Endothelial cell of umbilical vein (primary cell): Measurements from ENCODE around the gene LRP3. TPM values are rescaled to one million over a fixed set of nuclear protein-coding genes. Genes with fewer than 3 reads are reported as not detected.
"Not testable (repeated sequence)": the region's sequence is repeated elsewhere in the genome, so short reads cannot be mapped to it uniquely, and the experiment has no call there.

Experiments used
- BruUV-seq: library from RNA; stranded (reverse); fragments of 400-500 nt; replicated peaks from 2 replicates; lab custom pipeline; 2021; lab: Mats Ljungman, UMichigan
- CTCF ChIA-PET: fragments of 300-600, 350-600 bp; sonication (Branson Sonifier 250); formaldehyde crosslinking; loops from one replicate; lab custom pipeline; 2021; ENCODE audit warnings: antibody characterized with exemption, inconsistent platforms; lab: Charles Lee
- POLR2A ChIA-PET: fragments of 300-600, 350-600 bp; sonication (Branson Sonifier 250); formaldehyde crosslinking; loops from one replicate; lab custom pipeline; 2021; ENCODE audit warnings: antibody characterized with exemption, inconsistent platforms; lab: Charles Lee
- DNase-seq: peaks from one replicate; pipeline ENCODE4 v3.0.0-alpha.2; 2011; ENCODE audit warnings: low read depth, low spot score
- FAIRE-seq: peaks from 2 replicates; lab custom pipeline; 2011; peaks lifted over from hg19 to GRCh38; lab: Jason Lieb, UNC
- H2AFZ ChIP-seq: 2 replicates; pipeline ENCODE4 v1.6.0; 2012; ENCODE audit warnings: low read depth, low read length, control low read depth, inconsistent platforms
- H3K27ac ChIP-seq: 2 replicates; pipeline ENCODE4 v1.5.1; 2011; ENCODE audit warnings: low read depth, mild to moderate bottlenecking, control low read depth, low read length, moderate library complexity; ENCODE audit not compliant: insufficient read depth
- H3K27me3 ChIP-seq, 2 experiments: 2 replicates each; pipeline versions ENCODE4 v1.6.0 to v1.6.1; 2011; ENCODE audit warnings: low read length in 2 of 2, mixed read lengths in 1 of 2; ENCODE audit not compliant: control insufficient read depth in 2 of 2, insufficient read depth in 2 of 2
- H3K36me3 ChIP-seq, 2 experiments: 2 replicates in 1 of 2; 3 replicates in 1 of 2; pipeline ENCODE4 v1.5.1; 2011; ENCODE audit warnings: low read length in 2 of 2, mild to moderate bottlenecking in 1 of 2, moderate library complexity in 1 of 2; ENCODE audit not compliant: control insufficient read depth in 2 of 2, insufficient read depth in 2 of 2; ENCODE audit errors: extremely low read depth in 1 of 2
- H3K4me1 ChIP-seq: 3 replicates; pipeline ENCODE4 v1.5.1; 2011; ENCODE audit warnings: mild to moderate bottlenecking, low read length; ENCODE audit not compliant: control insufficient read depth, insufficient read depth; ENCODE audit errors: extremely low read depth
- H3K4me2 ChIP-seq: 2 replicates; pipeline ENCODE4 v1.6.1; 2011; ENCODE audit warnings: low read length, control low read depth, mixed read lengths; ENCODE audit not compliant: insufficient read depth
- H3K4me3 ChIP-seq, 3 experiments: fragments of 200-600 bp in 1 of 3; sonication (generic), shearing (Covaris generic) in 1 of 3; replicated peaks in 1 of 3; 2 replicates each; pipeline ENCODE4 v1.5.1; 2011 to 2016; ENCODE audit warnings: control low read depth in 3 of 3, low read length in 3 of 3, mild to moderate bottlenecking in 2 of 3, inconsistent platforms in 1 of 3, low read depth in 1 of 3, moderate library complexity in 1 of 3; ENCODE audit not compliant: insufficient read depth in 1 of 3
- H3K79me2 ChIP-seq: 2 replicates; pipeline ENCODE4 v1.6.0; 2012; ENCODE audit warnings: low read length, inconsistent platforms; ENCODE audit not compliant: control insufficient read depth, insufficient read depth
- H3K9ac ChIP-seq: replicated peaks from 2 replicates; pipeline ENCODE3; 2011; ENCODE audit warnings: low read length, control low read depth; ENCODE audit not compliant: insufficient read depth; ENCODE audit errors: extremely low read depth
- H3K9me1 ChIP-seq: replicated peaks from 3 replicates; pipeline ENCODE4 v1.6.0; 2011; ENCODE audit warnings: mild to moderate bottlenecking, low read length; ENCODE audit not compliant: control insufficient read depth, insufficient read depth; ENCODE audit errors: extremely low read depth
- H3K9me3 ChIP-seq: replicated peaks from 2 replicates; pipeline ENCODE4 v1.5.1; 2012; ENCODE audit warnings: low read length, inconsistent platforms; ENCODE audit not compliant: control insufficient read depth, insufficient read depth
- H4K20me1 ChIP-seq: replicated peaks from 2 replicates; pipeline ENCODE3; 2011; ENCODE audit warnings: mild to moderate bottlenecking, low read length; ENCODE audit not compliant: control insufficient read depth, insufficient read depth; ENCODE audit errors: extremely low read depth
- CTCF ChIP-seq, 2 donors: IDR thresholded peaks; 1 replicate in 1 of 2; 2 replicates in 1 of 2; pipeline ENCODE4 v1.5.1; 2011; ENCODE audit warnings: low read length in 2 of 2, mild to moderate bottlenecking in 2 of 2, moderate library complexity in 2 of 2, control low read depth in 1 of 2, inconsistent platforms in 1 of 2, low read depth in 1 of 2; ENCODE audit not compliant: insufficient read depth in 1 of 2; ENCODE audit errors: extremely low read depth in 1 of 2
- EZH2 ChIP-seq: IDR thresholded peaks from 2 replicates; pipeline ENCODE4 v1.6.1; 2012; ENCODE audit warnings: borderline replicate concordance, low read depth, mild to moderate bottlenecking, moderate library complexity, low read length, inconsistent platforms; ENCODE audit not compliant: severe bottlenecking
- FOS ChIP-seq: IDR thresholded peaks from 2 replicates; pipeline ENCODE4 v1.6.1; 2011; ENCODE audit warnings: mild to moderate bottlenecking, low read length, moderate library complexity, borderline replicate concordance; ENCODE audit not compliant: insufficient read depth
- GATA2 ChIP-seq: IDR thresholded peaks from 2 replicates; pipeline ENCODE4 v1.7.0; 2011; ENCODE audit warnings: low read depth, mild to moderate bottlenecking, moderate library complexity, mixed read lengths, low read length; ENCODE audit not compliant: insufficient read length, insufficient read depth
- JUN ChIP-seq: IDR thresholded peaks from 2 replicates; pipeline ENCODE4 v1.6.1; 2011; ENCODE audit warnings: borderline replicate concordance, low read depth; ENCODE audit not compliant: insufficient read length, insufficient read depth
- MAX ChIP-seq: IDR thresholded peaks from 2 replicates; pipeline ENCODE4 v1.6.1; 2011; ENCODE audit not compliant: insufficient read depth, insufficient read length
- MYC ChIP-seq: IDR thresholded peaks from one replicate; pipeline ENCODE4 v1.6.1; 2011; ENCODE audit warnings: mild to moderate bottlenecking, low read depth, low read length
- POLR2A ChIP-seq: IDR thresholded peaks from 2 replicates; pipeline ENCODE4 v1.6.1; 2012; ENCODE audit warnings: low read depth, mild to moderate bottlenecking, control low read depth, low read length
- POLR2AphosphoS5 ChIP-seq: IDR thresholded peaks from 2 replicates; pipeline ENCODE4 v1.6.1; 2012; ENCODE audit warnings: low read depth, mild to moderate bottlenecking, control low read depth, low read length, moderate library complexity; ENCODE audit not compliant: insufficient read depth
- dilution Hi-C: fragments of 300-500 bp; cut with MboI; formaldehyde crosslinking; loops from one replicate; pipeline ENCODE4 v1.15.0; 2019; ENCODE audit warnings: low sequenced_read_pairs; ENCODE audit not compliant: extremely low pct_ligation_motif_present
- intact Hi-C: fragments of 100-400 bp; cut with micrococcal nuclease; formaldehyde crosslinking; loops from one replicate; pipeline ENCODE4 v1.10.0; 2022
- polyA plus RNA-seq, 4 experiments: library from polyadenylated mRNA; depleted of rRNA in 3 of 4; stranded (reverse) in 3 of 4; unstranded in 1 of 4; fragments of >200 nt; gene quantifications; 2 replicates each; pipeline versions ENCODE4 v1.2.1 to v1.2.3, GENCODE V29; 2011 to 2012; ENCODE audit warnings: missing spikeins in 1 of 4
- total RNA-seq: library from RNA; stranded (reverse); gene quantifications from 2 replicates; pipeline ENCODE4 v1.2.3, GENCODE V29; 2021

The LRP3 gene
- total and polyA plus RNA-seq, 2 donors (not counting 3 experiments of a cell fraction or from before 2014, with no cell fraction given) = 14.3 to 19.4 TPM

GRCh38 chr19:33209850-33210230, 15.7 kb downstream of the LRP3 start:
- H3K4me2 ChIP-seq, H4K20me1 ChIP-seq, dilution Hi-C loops, H3K9ac ChIP-seq, H3K79me2 ChIP-seq, H3K4me3 ChIP-seq, intact Hi-C loops, H3K27me3 ChIP-seq, FAIRE-seq, DNase-seq, H3K4me1 ChIP-seq, H3K27ac ChIP-seq, BruUV-seq, H3K9me3 ChIP-seq, H3K9me1 ChIP-seq, H3K36me3 ChIP-seq, H2AFZ ChIP-seq: not testable (repeated sequence)
- ChIA-PET CTCF (interaction anchor here (0.6 to 2.9 kb wide), 4 partner anchors 9 to 959 kb away, joined by 3 to 13 read pairs (median 4); no protein-coding TSS in a partner anchor), POLR2A (interaction anchor here (0.7 kb wide), 1 partner anchor 355 kb away, joined by 4 read pairs; no protein-coding TSS in a partner anchor)

DNA sequence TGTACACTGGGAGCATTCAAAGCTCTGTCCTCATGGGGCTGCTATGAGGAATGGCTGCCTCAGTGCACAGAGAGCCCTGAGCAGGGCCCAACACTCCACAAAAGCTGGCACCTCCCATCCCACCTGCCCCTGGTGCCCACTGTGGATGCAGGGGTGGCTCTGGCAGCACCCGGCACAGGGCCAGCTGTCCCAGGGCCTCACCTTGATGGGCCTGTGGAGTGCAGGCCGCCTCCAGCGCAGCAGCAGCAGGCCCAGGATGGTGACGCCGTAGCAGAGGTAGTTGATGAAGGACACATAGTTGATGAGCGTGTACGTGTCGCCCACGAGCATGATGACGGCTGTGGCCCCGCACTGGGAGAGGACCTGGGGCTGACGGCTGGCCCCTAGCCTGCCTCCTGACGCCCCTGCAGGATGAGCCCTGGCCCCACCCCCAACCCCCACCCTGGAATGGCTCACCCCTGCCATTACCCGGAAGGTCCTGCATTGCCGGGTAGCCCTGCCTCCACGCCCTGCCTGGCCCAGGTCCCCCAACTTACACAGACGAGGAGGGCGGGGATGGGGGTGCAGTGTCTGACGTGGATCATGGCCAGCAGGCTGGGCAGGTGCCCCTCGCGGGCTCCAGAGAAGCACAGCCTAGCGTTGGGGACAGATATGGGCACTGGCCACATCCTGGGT, 16.3 kb downstream of the LRP3 start:
- DNase-seq = no peak
- dilution Hi-C loops (no loop called here), intact Hi-C loops (no loop called here)
- no peaks in the 10 kb centered on the region for H3K9me1 ChIP-seq
- CTCF ChIA-PET = interaction anchor here (2.9 kb wide), 1 partner anchor 26 kb away, joined by 13 read pairs; no protein-coding TSS in a partner anchor
- no peak overlapping the region for H2AFZ ChIP-seq
- no peak for FAIRE-seq
- H3K4me1 ChIP-seq = no peaks in the 10 kb centered on the region
- H3K4me2 ChIP-seq = no peak overlapping the region
- no peak overlapping the region for H3K9ac ChIP-seq
- H3K79me2 ChIP-seq = no peaks in the 10 kb centered on the region
- no peaks in the 10 kb centered on the region for H3K9me3 ChIP-seq
- no peak for TF ChIP-seq POLR2AphosphoS5
- TF ChIP-seq POLR2A = no peak
- no peak for TF ChIP-seq MYC
- TF ChIP-seq JUN = no peak
- no peak for TF ChIP-seq EZH2
- TF ChIP-seq MAX = no peak
- TF ChIP-seq FOS = no peak
- no peak for TF ChIP-seq GATA2
- TF ChIP-seq CTCF (IDR thresholded peaks at IDR 0.05; ENCODE audit: extremely low read depth in 1 of 2, insufficient read depth in 1 of 2, low read depth in 1 of 2, low read length in 2 of 2) = no peak
- no TSS peak for BruUV-seq
- H3K4me3 ChIP-seq = no peak overlapping the region
- no peaks in the 10 kb centered on the region for H3K36me3 ChIP-seq
- no peaks in the 10 kb centered on the region for H4K20me1 ChIP-seq
- POLR2A ChIA-PET = no interaction called here
- H3K27me3 ChIP-seq = no peaks in the 10 kb centered on the region
- no peak overlapping the region for H3K27ac ChIP-seq
